AG20443 (cell line): ENCODE results near the gene P3R3URF.

Experiments used
- DNase-seq: peaks from one replicate; pipeline ENCODE4 v3.0.0; 2012; ENCODE audit warnings: low spot score, mixed read lengths

The P3R3URF gene

DNA sequence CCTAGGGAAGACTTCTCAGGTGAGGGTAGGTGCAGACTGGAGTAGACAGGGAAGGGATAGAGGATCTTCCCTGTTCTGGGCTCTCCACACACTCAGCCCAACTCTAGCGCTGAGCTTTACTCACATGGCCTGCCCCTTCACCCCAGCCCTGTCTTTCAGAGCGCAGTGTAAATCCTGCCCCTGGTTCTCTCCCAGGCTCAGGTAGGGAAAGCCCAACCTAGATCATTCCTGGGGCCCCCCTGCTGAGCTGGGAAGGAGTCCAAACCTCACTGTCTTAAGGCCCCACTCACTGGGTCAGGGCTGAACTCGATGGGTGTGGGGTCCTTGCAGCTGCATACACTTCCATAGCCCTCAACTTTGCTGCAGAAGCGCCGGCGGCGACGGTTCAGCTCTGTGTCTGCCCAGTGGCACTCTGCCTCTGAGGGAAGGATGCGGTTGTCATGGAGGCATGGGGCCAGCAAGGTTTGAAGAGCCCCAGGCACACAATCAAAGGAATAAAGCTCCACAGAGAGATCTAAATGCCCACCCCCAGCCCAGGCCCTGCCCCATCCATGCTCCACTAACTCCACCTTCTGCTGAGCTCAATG is 17.8 kb upstream of the P3R3URF start:
- DNase-seq = no peak

DNA sequence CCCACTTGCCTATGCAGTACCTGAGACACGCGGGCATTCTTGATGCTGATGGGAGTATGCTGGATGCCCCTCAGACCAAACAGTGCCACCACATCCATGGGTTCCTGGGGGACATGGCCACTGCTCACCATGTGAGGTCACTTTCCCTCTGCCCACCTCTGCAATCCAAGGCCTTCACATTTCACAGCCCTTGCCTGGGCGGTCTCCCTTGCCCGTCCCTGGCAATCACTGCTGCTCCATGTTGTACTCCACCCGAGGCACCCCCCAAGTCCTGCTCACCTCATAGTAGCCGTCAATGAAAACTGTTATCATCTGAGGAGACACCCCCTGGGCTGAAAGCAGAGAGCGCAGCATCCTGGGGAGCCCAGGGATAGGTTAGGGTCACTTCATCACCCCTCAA is 17.0 kb upstream of the P3R3URF start:
- DNase-seq = no peak

GRCh38 chr1:46192171-46192570 is 15.9 kb upstream of the P3R3URF start:
- DNase-seq = no peak

GRCh38 chr1:46191033-46191701 is 14.9 kb upstream of the P3R3URF start:
- DNase-seq = no peak

DNA sequence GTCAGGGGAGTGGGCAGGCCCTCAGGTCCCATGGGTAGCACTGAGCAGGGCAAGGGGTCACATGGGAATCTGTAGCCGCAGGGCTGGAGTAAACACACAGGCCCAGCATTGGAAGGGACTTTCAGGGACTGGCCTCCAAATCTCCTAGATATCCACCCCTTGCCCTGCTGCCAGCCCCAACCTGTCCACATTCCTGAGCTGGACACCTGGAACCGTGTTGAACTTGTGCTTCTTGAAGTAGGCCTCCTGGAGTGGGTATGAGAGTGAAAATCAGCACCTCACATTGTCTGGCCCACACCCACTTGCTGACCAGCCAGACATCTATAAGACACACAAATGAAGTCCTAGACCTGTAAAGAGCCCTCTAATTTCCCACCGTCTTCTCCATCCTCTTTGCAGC is 14.3 kb upstream of the P3R3URF start:
- DNase-seq = no peak

- peak; percentile 80 for DNase-seq
Measured at GRCh38 chr1:46188295-46189030, 12.2 kb upstream of the P3R3URF start.

GRCh38 chr1:46187106-46187869 is 11.0 kb upstream of the P3R3URF start:
- DNase-seq = no peak

DNA sequence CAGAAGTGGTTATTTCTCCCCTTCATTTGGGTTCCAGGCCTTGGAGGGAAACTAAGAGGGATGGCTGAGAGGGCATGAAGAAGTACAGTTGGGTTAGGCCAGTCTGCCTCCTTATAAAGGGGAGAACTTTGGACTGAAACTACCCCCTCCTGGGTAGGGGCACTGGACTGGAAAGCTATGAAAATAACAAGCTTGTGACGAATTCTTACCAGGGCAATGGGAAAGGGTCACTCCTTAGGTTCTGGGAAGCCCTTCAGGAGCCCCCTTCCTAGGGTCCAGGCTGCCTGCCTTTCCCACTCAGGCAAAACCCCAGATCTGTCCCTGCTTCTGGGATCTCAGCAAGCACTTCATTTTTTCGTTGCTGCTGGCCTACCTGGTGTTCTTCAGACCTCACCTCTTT is 9.8 kb upstream of the P3R3URF start:
- no peak for DNase-seq

- DNase-seq = no peak
Measured at GRCh38 chr1:46184920-46185658, 8.8 kb upstream of the P3R3URF start.

GRCh38 chr1:46183926-46184557 is 7.8 kb upstream of the P3R3URF start:
- no peak for DNase-seq

DNA sequence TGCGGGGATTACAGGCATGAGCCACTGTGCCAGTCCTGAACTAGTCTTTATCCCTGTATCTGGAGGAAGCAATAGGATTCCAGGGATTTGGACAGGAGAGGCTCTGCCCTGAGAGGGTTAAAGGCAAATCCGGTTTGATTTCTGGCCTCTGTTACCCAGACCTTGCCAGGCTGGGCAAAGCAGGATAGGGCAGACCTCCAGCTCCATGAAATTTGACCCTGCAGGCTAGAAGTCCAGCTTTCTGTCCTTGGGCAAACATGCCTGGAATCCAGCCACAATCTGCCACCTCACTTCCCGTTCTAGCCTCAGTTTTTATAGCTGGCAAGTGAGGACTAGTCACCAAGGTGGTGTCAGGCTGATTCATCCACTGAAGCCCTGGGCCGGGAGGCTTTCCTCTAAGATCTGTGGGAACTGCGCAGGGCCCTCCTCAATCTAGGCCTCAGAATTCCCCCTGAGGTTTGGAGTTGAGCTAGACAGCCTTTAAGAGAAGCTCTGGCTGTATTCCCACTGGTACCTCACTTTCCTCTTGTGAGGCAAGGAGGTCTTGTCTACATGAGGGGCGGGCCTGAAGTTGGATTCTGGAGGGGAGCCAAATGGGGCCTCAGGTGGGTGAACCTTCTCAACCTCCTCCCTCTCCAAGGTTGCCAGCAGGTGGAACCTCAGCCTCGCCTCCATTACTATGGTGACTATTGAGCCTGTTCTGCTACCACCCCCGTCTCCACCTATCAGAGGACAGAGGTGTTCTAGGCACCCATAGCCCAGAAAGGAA is 7.0 kb upstream of the P3R3URF start:
- peak; percentile 89 for DNase-seq

DNA sequence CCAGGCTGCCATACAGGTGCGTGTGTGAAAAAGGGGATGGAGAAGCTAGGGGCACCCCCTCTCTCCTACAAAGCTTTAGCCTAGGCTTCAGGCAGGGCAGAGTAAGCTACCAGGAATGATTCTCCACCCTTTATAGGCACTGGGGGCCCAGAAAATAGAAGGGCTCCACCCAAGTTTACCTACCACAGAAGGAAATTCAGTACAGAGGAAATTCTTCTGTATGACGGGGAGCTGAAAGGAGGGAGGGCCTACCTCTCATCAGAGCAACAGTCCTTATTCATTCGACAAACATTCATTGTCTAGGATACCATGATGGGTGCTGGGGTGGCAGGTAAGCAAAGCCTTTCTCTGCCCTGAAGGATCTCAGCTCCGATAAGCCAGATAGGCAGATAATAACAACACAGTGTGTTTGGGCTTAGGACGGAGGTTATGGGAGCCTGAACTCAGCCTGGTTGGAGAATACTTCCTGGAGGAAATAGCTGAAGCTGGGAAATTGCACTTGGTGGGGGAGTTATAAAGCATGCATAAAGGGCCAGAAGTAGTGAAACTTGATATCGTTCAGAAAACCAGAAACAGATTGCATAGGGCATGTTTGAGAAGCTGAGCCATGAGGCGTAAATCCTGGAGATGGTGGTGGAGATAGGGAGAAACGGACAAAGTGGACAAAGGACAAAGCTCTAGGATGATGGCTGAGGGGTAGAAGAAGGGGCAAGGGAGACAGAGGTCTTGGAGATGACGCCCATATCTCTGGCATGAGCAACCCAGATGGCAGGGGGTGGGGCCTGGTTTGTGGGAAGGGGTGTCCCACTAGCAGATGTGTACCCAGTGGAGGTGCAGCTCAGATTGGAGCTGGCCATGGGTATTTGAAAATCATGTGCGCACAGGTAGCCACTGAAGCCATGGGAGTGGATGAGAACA is 5.3 kb upstream of the P3R3URF start:
- no peak for DNase-seq

- no peak for DNase-seq
Measured at GRCh38 chr1:46180082-46180616, 3.9 kb upstream of the P3R3URF start.

DNA sequence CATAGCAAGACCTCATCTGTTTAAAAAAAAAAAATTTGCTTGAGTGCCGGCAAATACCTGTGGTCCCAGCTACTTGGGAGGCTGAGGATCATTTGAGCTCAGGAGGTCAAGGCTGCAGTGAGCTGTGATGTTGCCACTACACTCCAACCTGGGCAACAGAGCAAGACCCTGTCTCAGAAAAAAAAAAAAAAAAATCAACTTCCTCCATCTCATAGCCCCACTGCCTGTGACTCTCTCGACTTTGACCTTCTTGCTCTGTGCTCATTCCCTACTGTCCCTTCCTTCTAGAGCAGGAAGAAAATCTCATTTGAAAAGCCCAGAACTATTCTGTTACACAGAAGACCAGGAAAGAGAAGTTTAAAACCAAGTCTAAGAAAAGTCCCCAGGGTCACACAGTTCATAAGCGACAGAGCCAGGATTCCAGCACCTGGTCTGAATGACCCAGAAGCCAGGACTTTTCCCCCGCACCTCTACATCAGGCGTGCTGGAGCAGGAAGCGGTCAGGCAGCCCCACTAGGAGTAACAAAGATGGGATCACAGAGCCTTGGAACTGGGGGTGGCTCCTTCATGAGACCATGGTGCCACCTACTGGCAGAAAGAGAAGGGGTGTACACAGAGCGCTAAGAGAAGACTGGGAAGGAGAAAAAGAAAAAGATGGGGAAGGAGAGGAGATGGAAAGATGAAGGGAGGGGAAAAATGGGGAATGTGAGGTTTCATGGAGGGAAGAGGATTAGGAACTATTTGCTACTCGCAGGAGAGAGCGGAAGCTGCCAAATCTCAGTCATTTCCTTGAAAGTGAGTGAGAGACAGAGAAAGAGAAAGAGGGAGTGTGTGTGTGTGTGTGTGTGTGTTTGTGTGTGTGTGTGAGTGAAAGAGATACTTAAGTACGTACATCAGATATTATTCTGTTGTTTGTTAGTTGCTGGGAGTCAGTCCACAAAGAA is 3.1 kb upstream of the P3R3URF start:
- peak; percentile 92 for DNase-seq

- DNase-seq = no peak
Measured at GRCh38 chr1:46175243-46175642, 1.0 kb downstream of the P3R3URF start.

GRCh38 chr1:46174448-46175231 is 1.6 kb downstream of the P3R3URF start, which contains the start of gene TSPAN1:
TSS of gene TSPAN1 (plus strand) at chr1:46175087. CDS start at chr1:46181108, 6,021 bp downstream.
- peak; percentile 69 for DNase-seq

GRCh38 chr1:46173361-46173856 is 2.9 kb downstream of the P3R3URF start:
- peak; percentile 56 for DNase-seq
